Liver (tissue), 9 donors: ENCODE measurements around the gene CLBA1. TPM values are rescaled to one million over a fixed set of nuclear protein-coding genes. Genes with fewer than 3 reads are reported as not detected.

Experiments used
- DNase-seq: peaks from one replicate; pipeline ENCODE4 v3.0.0-alpha.2; 2017; ENCODE audit warnings: low spot score
- H3K27ac ChIP-seq, 2 donors: one replicate each; pipeline ENCODE4 v1.7.0; 2013; ENCODE audit warnings: inconsistent platforms in 2 of 2, low read length in 2 of 2, control low read depth in 1 of 2, low read depth in 1 of 2, mild to moderate bottlenecking in 1 of 2
- H3K27me3 ChIP-seq, 4 donors: one replicate each; pipeline versions ENCODE4 v1.6.1 to v1.7.0; 2013; ENCODE audit warnings: low read length in 3 of 4, inconsistent platforms in 1 of 4, mild to moderate bottlenecking in 1 of 4, moderate library complexity in 1 of 4; ENCODE audit not compliant: control insufficient read depth in 4 of 4, insufficient read depth in 4 of 4
- H3K36me3 ChIP-seq, 4 donors: one replicate each; pipeline versions ENCODE4 v1.6.1 to v1.7.0; 2013; ENCODE audit warnings: low read length in 3 of 4, mild to moderate bottlenecking in 3 of 4, low read depth in 1 of 4, moderate library complexity in 1 of 4; ENCODE audit not compliant: control insufficient read depth in 4 of 4, insufficient read depth in 3 of 4
- H3K4me1 ChIP-seq, 4 donors: one replicate each; pipeline versions ENCODE4 v1.6.1 to v1.7.0; 2013; ENCODE audit warnings: low read length in 3 of 4, mild to moderate bottlenecking in 3 of 4, moderate library complexity in 1 of 4; ENCODE audit not compliant: control insufficient read depth in 4 of 4, insufficient read depth in 4 of 4
- H3K4me3 ChIP-seq, 3 donors: one replicate each; pipeline versions ENCODE4 v1.6.1 to v1.7.0; 2013; ENCODE audit warnings: low read length in 3 of 3, control low read depth in 1 of 3, low read depth in 1 of 3, mild to moderate bottlenecking in 1 of 3
- H3K9ac ChIP-seq, 2 donors: one replicate each; pipeline ENCODE4 v1.7.0; 2013; ENCODE audit warnings: low read length in 2 of 2, mild to moderate bottlenecking in 2 of 2, moderate library complexity in 2 of 2, control low read depth in 1 of 2, low read depth in 1 of 2
- H3K9me3 ChIP-seq, 4 donors: one replicate each; pipeline versions ENCODE4 v1.6.1 to v1.7.0; 2013; ENCODE audit warnings: low read length in 3 of 4; ENCODE audit not compliant: control insufficient read depth in 4 of 4
- EGR1 ChIP-seq, 2 donors: IDR thresholded peaks; 2 replicates each; pipeline ENCODE4 v1.6.1; 2016 to 2018; ENCODE audit warnings: antibody characterized with exemption in 2 of 2, low read depth in 2 of 2
- FOXA1 ChIP-seq: IDR thresholded peaks from 2 replicates; pipeline ENCODE4 v1.6.1; 2016; ENCODE audit warnings: antibody characterized with exemption
- FOXA2 ChIP-seq: IDR thresholded peaks from 2 replicates; pipeline ENCODE4 v1.6.1; 2016; ENCODE audit warnings: antibody characterized with exemption
- GABPA ChIP-seq, 2 donors: IDR thresholded peaks in 1 of 2; conservative IDR thresholded peaks in 1 of 2; 2 replicates each; pipeline ENCODE4 v1.6.1; 2016; ENCODE audit warnings: antibody characterized with exemption in 2 of 2, mild to moderate bottlenecking in 1 of 2, moderate library complexity in 1 of 2
- HNF4A ChIP-seq, 2 donors: conservative IDR thresholded peaks; 2 replicates each; pipeline ENCODE4 v1.6.1; 2016; ENCODE audit warnings: antibody characterized with exemption in 2 of 2, mild to moderate bottlenecking in 2 of 2
- HNF4G ChIP-seq: IDR thresholded peaks from 2 replicates; pipeline ENCODE4 v1.6.1; 2016; ENCODE audit warnings: antibody characterized with exemption
- JUND ChIP-seq, 2 donors: IDR thresholded peaks; 2 replicates each; pipeline ENCODE4 v1.6.1; 2016; ENCODE audit warnings: antibody characterized with exemption in 2 of 2
- NR2F2 ChIP-seq: IDR thresholded peaks from 2 replicates; pipeline ENCODE4 v1.6.1; 2016; ENCODE audit warnings: antibody characterized with exemption
- RAD21 ChIP-seq, 2 donors: IDR thresholded peaks; 2 replicates each; pipeline ENCODE4 v1.6.1; 2016; ENCODE audit warnings: antibody characterized with exemption in 2 of 2, mild to moderate bottlenecking in 2 of 2
- RXRA ChIP-seq, 2 donors: IDR thresholded peaks; 2 replicates each; pipeline ENCODE4 v1.6.1; 2017 to 2018; ENCODE audit warnings: antibody characterized with exemption in 2 of 2, mild to moderate bottlenecking in 1 of 2
- SP1 ChIP-seq: IDR thresholded peaks from 2 replicates; pipeline ENCODE4 v1.6.1; 2018; ENCODE audit warnings: antibody characterized with exemption, mild to moderate bottlenecking
- TAF1 ChIP-seq: conservative IDR thresholded peaks from 2 replicates; pipeline ENCODE4 v1.6.1; 2016; ENCODE audit warnings: antibody characterized with exemption, mild to moderate bottlenecking
- YY1 ChIP-seq: IDR thresholded peaks from 2 replicates; pipeline ENCODE4 v1.6.1; 2016; ENCODE audit warnings: antibody characterized with exemption, mild to moderate bottlenecking
- WGBS: extraction: QIAGEN DNeasy Blood & Tissue Kit; methylation state at CpG from one replicate; pipeline ENCODE4 v1.1.7; 2013; 5-methylcytosine and 5-hydroxymethylcytosine counted together
- polyA plus RNA-seq, 2 donors: library from polyadenylated mRNA; stranded (reverse) in 1 of 2; unstranded in 1 of 2; fragments of 200-250 nt in 1 of 2; fragments of >200 nt in 1 of 2; fragmentation: Nextera tagmentation in 1 of 2; extraction: Ambion mirVana in 1 of 2; gene quantifications; one replicate each; pipeline versions ENCODE4 v1.2.1 to v1.2.3, GENCODE V29; 2013 to 2015
- total RNA-seq, 2 donors: library from RNA; depleted of rRNA; stranded (reverse); fragments of >200 nt; gene quantifications; one replicate each; pipeline ENCODE4 v1.2.3, GENCODE V29; 2014
- TF ChIP-seq, protein P1 (sequence below): IDR thresholded peaks from 2 replicates; pipeline ENCODE4 v1.6.1; 2016; ENCODE audit warnings: antibody characterized with exemption
- TF ChIP-seq, protein P2 (sequence below): IDR thresholded peaks from 2 replicates; pipeline ENCODE4 v1.6.1; 2016; ENCODE audit warnings: antibody characterized with exemption
- TF ChIP-seq, protein P3 (sequence below): fragments of 150-350 bp; IDR thresholded peaks from 2 replicates; pipeline ENCODE4 v1.5.1; 2017; ENCODE audit warnings: improper control_type of control experiment, low read depth, low read length; ENCODE audit not compliant: missing input control
- TF ChIP-seq, protein P4 (sequence below): IDR thresholded peaks from 2 replicates; pipeline ENCODE4 v1.6.1; 2016; ENCODE audit warnings: antibody characterized with exemption, mild to moderate bottlenecking
- TF ChIP-seq, protein P5 (sequence below): IDR thresholded peaks from 2 replicates; pipeline ENCODE4 v1.6.1; 2016; ENCODE audit warnings: antibody characterized with exemption
- donor health status: healthy.
- donor health status: healthy.
- donor health status: healthy.
- donor health status: healthy.
- donor health status: healthy.

The CLBA1 gene
- total and polyA plus RNA-seq, 4 donors = 0.98 to 3.9 (median 2.3) TPM

DNA sequence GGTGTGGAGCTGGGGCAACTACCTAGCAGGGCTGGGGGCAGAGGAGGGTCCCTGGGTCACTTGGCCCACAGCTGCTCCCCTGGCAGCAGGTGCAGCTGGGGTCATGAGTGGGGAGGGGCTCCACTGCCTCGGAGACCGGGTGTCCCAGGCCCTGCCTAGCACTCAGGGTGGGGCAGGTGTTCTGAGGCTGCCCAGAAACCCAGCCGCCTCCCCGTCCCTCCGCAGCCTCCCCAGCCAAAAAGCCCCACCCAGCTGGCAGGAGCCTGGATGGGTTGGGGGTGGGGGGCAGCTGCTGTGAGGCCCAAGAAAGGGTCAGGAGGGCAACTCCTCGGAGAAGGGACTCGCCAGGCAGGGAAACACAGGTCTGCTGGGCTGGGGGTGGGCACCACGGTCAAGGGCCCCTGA, 18.6 kb upstream of the CLBA1 start:
- 39% methylated on average over 8 of the region's 8 CpGs for WGBS

DNA sequence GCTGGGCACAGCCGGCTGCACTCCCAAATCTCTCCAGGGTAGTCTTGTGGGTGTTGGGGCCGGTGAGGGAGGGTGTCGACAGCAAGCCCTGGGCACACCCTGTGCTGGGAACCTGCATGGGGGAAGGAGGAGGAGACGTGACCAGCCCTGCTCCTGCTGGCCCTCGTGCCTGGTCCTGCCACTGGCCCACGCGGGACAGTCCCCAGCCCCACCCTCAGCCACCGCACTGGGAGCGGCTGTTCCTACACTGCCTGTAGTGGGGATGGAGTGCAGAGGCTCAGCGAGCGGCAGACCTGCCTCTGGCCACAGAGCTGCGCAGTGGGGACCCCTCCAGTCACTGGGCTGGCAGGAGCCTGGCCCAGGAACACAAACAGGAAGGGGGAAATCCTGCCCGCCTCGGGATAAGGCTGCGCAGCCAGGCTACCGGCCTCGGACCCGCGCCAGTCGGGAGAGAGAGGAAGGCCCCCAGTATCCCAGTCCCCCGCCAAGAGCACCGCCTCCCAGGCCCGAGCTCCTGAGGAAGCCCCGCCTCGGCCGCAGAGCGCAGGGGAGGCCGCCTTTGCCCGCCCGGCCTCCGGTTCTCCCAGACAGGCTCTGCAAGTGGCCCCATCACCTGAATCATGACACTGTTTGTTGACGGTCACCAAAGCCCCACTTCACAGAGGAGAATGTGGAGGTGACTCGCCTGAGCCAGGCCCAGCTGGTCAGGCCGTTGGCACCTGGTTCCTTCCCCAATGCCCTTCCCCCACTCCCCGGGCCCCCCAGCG, 18.0 kb upstream of the CLBA1 start:
- no peak for TF ChIP-seq GABPA (IDR thresholded peaks at IDR 0.05 in 1 of 2, conservative IDR thresholded peaks at IDR 0.05 in 1 of 2)
- no peak for TF ChIP-seq FOXA2
- no peak for TF ChIP-seq EGR1 (IDR thresholded peaks at IDR 0.05; ENCODE audit: low read depth in 2 of 2)
- TF ChIP-seq, protein P1, sequence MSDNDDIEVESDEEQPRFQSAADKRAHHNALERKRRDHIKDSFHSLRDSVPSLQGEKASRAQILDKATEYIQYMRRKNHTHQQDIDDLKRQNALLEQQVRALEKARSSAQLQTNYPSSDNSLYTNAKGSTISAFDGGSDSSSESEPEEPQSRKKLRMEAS = no peak
- no peak for TF ChIP-seq NR2F2
- TF ChIP-seq HNF4G = no peak
- no peak for TF ChIP-seq RXRA (IDR thresholded peaks at IDR 0.05)
- TF ChIP-seq, protein P2, sequence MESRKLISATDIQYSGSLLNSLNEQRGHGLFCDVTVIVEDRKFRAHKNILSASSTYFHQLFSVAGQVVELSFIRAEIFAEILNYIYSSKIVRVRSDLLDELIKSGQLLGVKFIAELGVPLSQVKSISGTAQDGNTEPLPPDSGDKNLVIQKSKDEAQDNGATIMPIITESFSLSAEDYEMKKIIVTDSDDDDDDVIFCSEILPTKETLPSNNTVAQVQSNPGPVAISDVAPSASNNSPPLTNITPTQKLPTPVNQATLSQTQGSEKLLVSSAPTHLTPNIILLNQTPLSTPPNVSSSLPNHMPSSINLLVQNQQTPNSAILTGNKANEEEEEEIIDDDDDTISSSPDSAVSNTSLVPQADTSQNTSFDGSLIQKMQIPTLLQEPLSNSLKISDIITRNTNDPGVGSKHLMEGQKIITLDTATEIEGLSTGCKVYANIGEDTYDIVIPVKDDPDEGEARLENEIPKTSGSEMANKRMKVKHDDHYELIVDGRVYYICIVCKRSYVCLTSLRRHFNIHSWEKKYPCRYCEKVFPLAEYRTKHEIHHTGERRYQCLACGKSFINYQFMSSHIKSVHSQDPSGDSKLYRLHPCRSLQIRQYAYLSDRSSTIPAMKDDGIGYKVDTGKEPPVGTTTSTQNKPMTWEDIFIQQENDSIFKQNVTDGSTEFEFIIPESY = no peak
- TF ChIP-seq SP1 = no peak
- no peak for TF ChIP-seq RAD21 (IDR thresholded peaks at IDR 0.05)
- TF ChIP-seq, protein P3, sequence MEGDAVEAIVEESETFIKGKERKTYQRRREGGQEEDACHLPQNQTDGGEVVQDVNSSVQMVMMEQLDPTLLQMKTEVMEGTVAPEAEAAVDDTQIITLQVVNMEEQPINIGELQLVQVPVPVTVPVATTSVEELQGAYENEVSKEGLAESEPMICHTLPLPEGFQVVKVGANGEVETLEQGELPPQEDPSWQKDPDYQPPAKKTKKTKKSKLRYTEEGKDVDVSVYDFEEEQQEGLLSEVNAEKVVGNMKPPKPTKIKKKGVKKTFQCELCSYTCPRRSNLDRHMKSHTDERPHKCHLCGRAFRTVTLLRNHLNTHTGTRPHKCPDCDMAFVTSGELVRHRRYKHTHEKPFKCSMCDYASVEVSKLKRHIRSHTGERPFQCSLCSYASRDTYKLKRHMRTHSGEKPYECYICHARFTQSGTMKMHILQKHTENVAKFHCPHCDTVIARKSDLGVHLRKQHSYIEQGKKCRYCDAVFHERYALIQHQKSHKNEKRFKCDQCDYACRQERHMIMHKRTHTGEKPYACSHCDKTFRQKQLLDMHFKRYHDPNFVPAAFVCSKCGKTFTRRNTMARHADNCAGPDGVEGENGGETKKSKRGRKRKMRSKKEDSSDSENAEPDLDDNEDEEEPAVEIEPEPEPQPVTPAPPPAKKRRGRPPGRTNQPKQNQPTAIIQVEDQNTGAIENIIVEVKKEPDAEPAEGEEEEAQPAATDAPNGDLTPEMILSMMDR = no peak
- TF ChIP-seq, protein P4, sequence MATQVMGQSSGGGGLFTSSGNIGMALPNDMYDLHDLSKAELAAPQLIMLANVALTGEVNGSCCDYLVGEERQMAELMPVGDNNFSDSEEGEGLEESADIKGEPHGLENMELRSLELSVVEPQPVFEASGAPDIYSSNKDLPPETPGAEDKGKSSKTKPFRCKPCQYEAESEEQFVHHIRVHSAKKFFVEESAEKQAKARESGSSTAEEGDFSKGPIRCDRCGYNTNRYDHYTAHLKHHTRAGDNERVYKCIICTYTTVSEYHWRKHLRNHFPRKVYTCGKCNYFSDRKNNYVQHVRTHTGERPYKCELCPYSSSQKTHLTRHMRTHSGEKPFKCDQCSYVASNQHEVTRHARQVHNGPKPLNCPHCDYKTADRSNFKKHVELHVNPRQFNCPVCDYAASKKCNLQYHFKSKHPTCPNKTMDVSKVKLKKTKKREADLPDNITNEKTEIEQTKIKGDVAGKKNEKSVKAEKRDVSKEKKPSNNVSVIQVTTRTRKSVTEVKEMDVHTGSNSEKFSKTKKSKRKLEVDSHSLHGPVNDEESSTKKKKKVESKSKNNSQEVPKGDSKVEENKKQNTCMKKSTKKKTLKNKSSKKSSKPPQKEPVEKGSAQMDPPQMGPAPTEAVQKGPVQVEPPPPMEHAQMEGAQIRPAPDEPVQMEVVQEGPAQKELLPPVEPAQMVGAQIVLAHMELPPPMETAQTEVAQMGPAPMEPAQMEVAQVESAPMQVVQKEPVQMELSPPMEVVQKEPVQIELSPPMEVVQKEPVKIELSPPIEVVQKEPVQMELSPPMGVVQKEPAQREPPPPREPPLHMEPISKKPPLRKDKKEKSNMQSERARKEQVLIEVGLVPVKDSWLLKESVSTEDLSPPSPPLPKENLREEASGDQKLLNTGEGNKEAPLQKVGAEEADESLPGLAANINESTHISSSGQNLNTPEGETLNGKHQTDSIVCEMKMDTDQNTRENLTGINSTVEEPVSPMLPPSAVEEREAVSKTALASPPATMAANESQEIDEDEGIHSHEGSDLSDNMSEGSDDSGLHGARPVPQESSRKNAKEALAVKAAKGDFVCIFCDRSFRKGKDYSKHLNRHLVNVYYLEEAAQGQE = no peak
- TF ChIP-seq TAF1 = no peak
- no peak for TF ChIP-seq FOXA1
- no peak for TF ChIP-seq HNF4A (conservative IDR thresholded peaks at IDR 0.05)
- TF ChIP-seq JUND (IDR thresholded peaks at IDR 0.05) = no peak
- TF ChIP-seq, protein P5, sequence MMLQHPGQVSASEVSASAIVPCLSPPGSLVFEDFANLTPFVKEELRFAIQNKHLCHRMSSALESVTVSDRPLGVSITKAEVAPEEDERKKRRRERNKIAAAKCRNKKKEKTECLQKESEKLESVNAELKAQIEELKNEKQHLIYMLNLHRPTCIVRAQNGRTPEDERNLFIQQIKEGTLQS = no peak
- no peak for TF ChIP-seq YY1
- Histone ChIP-seq H3K36me3 (no peaks in the 10 kb centered on the region), H3K9me3 (no peaks in the 10 kb centered on the region), H3K4me1 (peaks cover 0 to 4% (median under 1%) of the 10 kb centered on the region in 4 donors), H3K27me3 (peaks cover 0 to 3% (median under 1%) of the 10 kb centered on the region in 4 donors), H3K27ac (no peak overlapping the region), H3K4me3 (no peak overlapping the region), H3K9ac (no peak overlapping the region)
- 4% methylated on average over 36 of the region's 36 CpGs for whole genome bisulfite sequencing
- no peak for DNase-seq

More for the DNA sequence above, 18.6 kb upstream of the CLBA1 start:
- Histone ChIP-seq H3K9ac (no peak overlapping the region), H3K9me3 (no peaks in the 10 kb centered on the region), H3K36me3 (no peaks in the 10 kb centered on the region), H3K27me3 (peaks cover 0 to 3% (median under 1%) of the 10 kb centered on the region in 4 donors), H3K27ac (no peak overlapping the region), H3K4me1 (peaks cover 0 to 4% (median under 1%) of the 10 kb centered on the region in 4 donors), H3K4me3 (no peak overlapping the region)
- TF ChIP-seq GABPA (IDR thresholded peaks at IDR 0.05 in 1 of 2, conservative IDR thresholded peaks at IDR 0.05 in 1 of 2) = no peak
- TF ChIP-seq TAF1 = no peak
- TF ChIP-seq YY1 = no peak
- TF ChIP-seq, protein P2 = no peak
- DNase-seq = no peak
